Breast epithelium (tissue), 3 donors: ENCODE results near the gene APLP2.

Source experiments
- POLR2A ChIP-seq: fragments of 450-650 bp; IDR thresholded peaks from one replicate; pipeline ENCODE4 v1.6.1; 2016; ENCODE audit warnings: antibody characterized with exemption, mild to moderate bottlenecking, moderate library complexity
- TF ChIP-seq, protein P1 (sequence below), 3 donors: fragments of 450-650 bp; IDR thresholded peaks; one replicate each; pipeline ENCODE4 v1.5.1; 2016 to 2017; ENCODE audit warnings: antibody characterized with exemption in 3 of 3, mild to moderate bottlenecking in 3 of 3, moderate library complexity in 3 of 3

DNA sequence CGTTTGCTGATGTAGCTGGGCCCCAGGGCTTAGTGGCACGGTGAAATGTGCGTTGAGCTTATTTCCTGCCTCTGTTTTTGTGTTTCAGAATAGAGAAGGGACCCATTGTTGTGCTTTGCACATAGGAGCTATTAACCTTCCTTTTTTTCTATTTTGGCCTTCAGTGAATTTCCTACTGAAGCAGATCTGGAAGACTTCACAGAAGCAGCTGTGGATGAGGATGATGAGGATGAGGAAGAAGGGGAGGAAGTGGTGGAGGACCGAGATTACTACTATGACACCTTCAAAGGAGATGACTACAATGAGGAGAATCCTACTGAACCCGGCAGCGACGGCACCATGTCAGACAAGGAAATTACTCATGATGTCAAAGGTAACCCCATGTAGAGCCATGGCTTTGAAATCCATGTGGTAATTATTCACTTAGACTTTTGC, 52.5 kb downstream of the APLP2 start:
- TF ChIP-seq, protein P1, sequence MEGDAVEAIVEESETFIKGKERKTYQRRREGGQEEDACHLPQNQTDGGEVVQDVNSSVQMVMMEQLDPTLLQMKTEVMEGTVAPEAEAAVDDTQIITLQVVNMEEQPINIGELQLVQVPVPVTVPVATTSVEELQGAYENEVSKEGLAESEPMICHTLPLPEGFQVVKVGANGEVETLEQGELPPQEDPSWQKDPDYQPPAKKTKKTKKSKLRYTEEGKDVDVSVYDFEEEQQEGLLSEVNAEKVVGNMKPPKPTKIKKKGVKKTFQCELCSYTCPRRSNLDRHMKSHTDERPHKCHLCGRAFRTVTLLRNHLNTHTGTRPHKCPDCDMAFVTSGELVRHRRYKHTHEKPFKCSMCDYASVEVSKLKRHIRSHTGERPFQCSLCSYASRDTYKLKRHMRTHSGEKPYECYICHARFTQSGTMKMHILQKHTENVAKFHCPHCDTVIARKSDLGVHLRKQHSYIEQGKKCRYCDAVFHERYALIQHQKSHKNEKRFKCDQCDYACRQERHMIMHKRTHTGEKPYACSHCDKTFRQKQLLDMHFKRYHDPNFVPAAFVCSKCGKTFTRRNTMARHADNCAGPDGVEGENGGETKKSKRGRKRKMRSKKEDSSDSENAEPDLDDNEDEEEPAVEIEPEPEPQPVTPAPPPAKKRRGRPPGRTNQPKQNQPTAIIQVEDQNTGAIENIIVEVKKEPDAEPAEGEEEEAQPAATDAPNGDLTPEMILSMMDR (IDR thresholded peaks at IDR 0.05): no peak
- TF ChIP-seq POLR2A: no peak
